NB4 (cell line): ENCODE data around the gene NT5M.

ENCODE experiments used
- CTCF ChIP-seq: IDR thresholded peaks from one replicate; pipeline ENCODE4 v1.5.1; 2012; ENCODE audit warnings: low read depth, low read length
- POLR2A ChIP-seq: IDR thresholded peaks from 2 replicates; pipeline ENCODE4 v1.6.1; 2011; ENCODE audit warnings: mild to moderate bottlenecking; ENCODE audit not compliant: insufficient read length; ENCODE audit errors: extremely low read depth
- TF ChIP-seq, protein P1 (sequence below): IDR thresholded peaks from 2 replicates; pipeline ENCODE4 v1.6.1; 2011; ENCODE audit warnings: low read depth, low read length

- TF ChIP-seq CTCF (no peak), POLR2A (no peak)
- TF ChIP-seq, protein P1, sequence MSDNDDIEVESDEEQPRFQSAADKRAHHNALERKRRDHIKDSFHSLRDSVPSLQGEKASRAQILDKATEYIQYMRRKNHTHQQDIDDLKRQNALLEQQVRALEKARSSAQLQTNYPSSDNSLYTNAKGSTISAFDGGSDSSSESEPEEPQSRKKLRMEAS: no peak
Measured at GRCh38 chr17:17347956-17348871, 45.0 kb downstream of the NT5M start.
